Mesodermal cell (in vitro differentiated cells): Measurements from ENCODE around the gene DYRK2.

Source experiments
- H3K27ac ChIP-seq: 2 replicates; pipeline ENCODE4 v1.7.0; 2013; ENCODE audit warnings: mild to moderate bottlenecking, low read depth, low read length, moderate library complexity; ENCODE audit not compliant: severe bottlenecking
- H3K36me3 ChIP-seq: 2 replicates; pipeline ENCODE4 v1.7.1; 2013; ENCODE audit warnings: mild to moderate bottlenecking, low read length, moderate library complexity; ENCODE audit not compliant: control insufficient read depth, insufficient read depth
- H3K4me1 ChIP-seq: one replicate; pipeline ENCODE4 v1.7.1; 2013; ENCODE audit warnings: mild to moderate bottlenecking, low read length; ENCODE audit not compliant: insufficient read depth, control insufficient read depth, poor library complexity, severe bottlenecking
- H3K4me3 ChIP-seq: 2 replicates; pipeline ENCODE4 v1.7.0; 2013; ENCODE audit warnings: low read length, control low read depth, mild to moderate bottlenecking; ENCODE audit not compliant: insufficient read depth, poor library complexity, severe bottlenecking; ENCODE audit errors: extremely low read depth
- H3K9me3 ChIP-seq: 2 replicates; pipeline ENCODE4 v1.7.1; 2013; ENCODE audit warnings: mild to moderate bottlenecking, low read length, moderate library complexity; ENCODE audit not compliant: control insufficient read depth
- WGBS, 2 experiments: methylation state at CpG; one replicate each; pipeline ENCODE4 v1.1.5; 2013; ENCODE audit warnings: missing lambda C conversion rate in 2 of 2; ENCODE audit not compliant: insufficient coverage in 2 of 2; 5-methylcytosine and 5-hydroxymethylcytosine counted together

DYRK2 gene

DNA sequence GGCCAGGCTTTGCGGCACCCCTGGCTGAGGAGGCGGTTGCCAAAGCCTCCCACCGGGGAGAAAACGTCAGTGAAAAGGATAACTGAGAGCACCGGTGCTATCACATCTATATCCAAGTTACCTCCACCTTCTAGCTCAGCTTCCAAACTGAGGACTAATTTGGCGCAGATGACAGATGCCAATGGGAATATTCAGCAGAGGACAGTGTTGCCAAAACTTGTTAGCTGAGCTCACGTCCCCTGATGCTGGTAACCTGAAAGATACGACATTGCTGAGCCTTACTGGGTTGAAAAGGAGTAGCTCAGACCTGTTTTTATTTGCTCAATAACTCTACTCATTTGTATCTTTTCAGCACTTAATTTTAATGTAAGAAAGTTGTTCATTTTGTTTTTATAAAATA lies 9.9 kb downstream of the DYRK2 start:
- H3K4me3 ChIP-seq = no peak overlapping the region
- no peak overlapping the region for H3K27ac ChIP-seq
- WGBS, 2 experiments = 90 to 93% methylated on average over 5 to 6 of the region's 8 CpGs
- no peaks in the 10 kb centered on the region for H3K9me3 ChIP-seq
- peaks cover 76% of the 10 kb centered on the region for H3K36me3 ChIP-seq
- H3K4me1 ChIP-seq = peaks cover 51% of the 10 kb centered on the region

GRCh38 chr12:67659292-67659691 lies 10.7 kb downstream of the DYRK2 start:
- no peak overlapping the region for H3K27ac ChIP-seq
- H3K36me3 ChIP-seq = peaks cover 68% of the 10 kb centered on the region

GRCh38 chr12:67661311-67662021 lies 12.9 kb downstream of the DYRK2 start:
- Histone ChIP-seq H3K4me1 (peaks cover 42% of the 10 kb centered on the region), H3K36me3 (peaks cover 51% of the 10 kb centered on the region), H3K4me3 (no peak overlapping the region), H3K27ac (peak overlapping the region; percentile 54), H3K9me3 (no peaks in the 10 kb centered on the region)
- WGBS, 2 experiments = 75 to 79% methylated on average over 2 to 3 of the region's 4 CpGs

More at GRCh38 chr12:67659292-67659691, 10.7 kb downstream of the DYRK2 start:
- peaks cover 51% of the 10 kb centered on the region for H3K4me1 ChIP-seq
- no peaks in the 10 kb centered on the region for H3K9me3 ChIP-seq
- 89 to 93% methylated on average over 3 of the region's 4 CpGs for WGBS, 2 experiments
- no peak overlapping the region for H3K4me3 ChIP-seq

- Histone ChIP-seq H3K36me3 (peaks cover 36% of the 10 kb centered on the region), H3K4me3 (no peak overlapping the region), H3K4me1 (peaks cover 40% of the 10 kb centered on the region), H3K9me3 (no peaks in the 10 kb centered on the region), H3K27ac (peak overlapping the region; percentile 10)
- WGBS, 2 experiments = 80 to 100% methylated on average over 1 of the region's 3 CpGs
Measured at GRCh38 chr12:67662910-67663538, 14.5 kb downstream of the DYRK2 start.

- H3K9me3 ChIP-seq = no peaks in the 10 kb centered on the region
- H3K4me3 ChIP-seq = no peak overlapping the region
- H3K27ac ChIP-seq = no peak overlapping the region
- no CpG with 5 or more reads among the region's 2 CpGs for WGBS, 2 experiments
- peaks cover 34% of the 10 kb centered on the region for H3K4me1 ChIP-seq
- H3K36me3 ChIP-seq = peaks cover 24% of the 10 kb centered on the region
Measured at GRCh38 chr12:67664171-67664570, 15.6 kb downstream of the DYRK2 start.

GRCh38 chr12:67665679-67666078 lies 17.1 kb downstream of the DYRK2 start:
- Histone ChIP-seq H3K9me3 (no peaks in the 10 kb centered on the region), H3K36me3 (peaks cover 18% of the 10 kb centered on the region), H3K4me1 (peaks cover 36% of the 10 kb centered on the region), H3K27ac (no peak overlapping the region), H3K4me3 (no peak overlapping the region)
- WGBS, 2 experiments = 92 to 100% methylated on average over 1 of the region's 1 CpG

GRCh38 chr12:67666605-67667004 lies 18.1 kb downstream of the DYRK2 start:
- no peaks in the 10 kb centered on the region for H3K9me3 ChIP-seq
- H3K36me3 ChIP-seq = peaks cover 15% of the 10 kb centered on the region
- no peak overlapping the region for H3K27ac ChIP-seq
- peaks cover 33% of the 10 kb centered on the region for H3K4me1 ChIP-seq
- no CpG with 5 or more reads among the region's 1 CpG for WGBS, 2 experiments
- no peak overlapping the region for H3K4me3 ChIP-seq

DNA sequence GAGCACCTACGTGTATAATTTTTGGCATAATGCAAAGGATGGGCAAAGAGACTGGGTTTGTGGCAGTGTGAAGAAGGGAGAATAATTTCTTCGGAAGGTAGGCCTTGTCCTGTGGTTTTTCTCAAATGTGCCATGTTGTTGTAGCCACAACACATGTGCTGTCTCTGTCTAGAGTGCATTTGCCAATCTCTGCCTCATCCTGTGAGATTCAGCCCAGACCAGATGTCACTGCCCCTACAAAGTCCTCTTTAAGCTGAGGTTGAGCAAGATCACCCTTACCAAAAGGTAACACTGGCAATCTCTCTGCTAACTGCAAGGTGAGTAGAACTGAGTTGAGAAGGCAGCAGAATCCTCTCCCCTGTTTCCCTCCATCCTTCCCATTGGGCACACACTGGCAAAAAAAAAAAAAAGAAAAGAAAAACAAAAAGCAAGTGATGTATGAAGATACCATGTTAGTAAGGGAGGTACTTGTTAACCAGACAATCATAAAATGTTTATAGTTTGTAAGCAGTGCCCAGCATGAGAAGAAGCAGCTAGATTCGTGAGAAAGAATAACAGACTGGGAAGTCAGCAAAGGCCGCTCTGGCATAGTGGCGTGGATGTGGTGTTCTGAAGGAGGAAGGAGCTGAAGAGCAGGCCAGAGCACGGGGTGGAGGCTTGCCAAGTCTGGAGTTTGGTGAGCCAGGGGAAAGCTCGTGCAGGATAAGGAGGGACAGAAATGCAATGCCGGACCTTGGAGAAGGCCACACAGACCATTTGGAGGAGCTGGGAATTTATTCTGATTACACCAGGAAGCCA lies 18.9 kb downstream of the DYRK2 start:
- Histone ChIP-seq H3K36me3 (peaks cover 11% of the 10 kb centered on the region), H3K9me3 (no peaks in the 10 kb centered on the region), H3K27ac (no peak overlapping the region), H3K4me1 (peaks cover 26% of the 10 kb centered on the region), H3K4me3 (no peak overlapping the region)
- 93 to 98% methylated on average over 7 to 8 of the region's 8 CpGs for WGBS, 2 experiments

GRCh38 chr12:67669217-67669933 lies 20.8 kb downstream of the DYRK2 start:
- Histone ChIP-seq H3K27ac (peak overlapping the region; percentile 65), H3K36me3 (peaks cover 3% of the 10 kb centered on the region), H3K9me3 (peaks cover 13% of the 10 kb centered on the region), H3K4me1 (peaks cover 14% of the 10 kb centered on the region), H3K4me3 (no peak overlapping the region)
- WGBS, 2 experiments = 98 to 100% methylated on average over 2 to 5 of the region's 6 CpGs

DNA sequence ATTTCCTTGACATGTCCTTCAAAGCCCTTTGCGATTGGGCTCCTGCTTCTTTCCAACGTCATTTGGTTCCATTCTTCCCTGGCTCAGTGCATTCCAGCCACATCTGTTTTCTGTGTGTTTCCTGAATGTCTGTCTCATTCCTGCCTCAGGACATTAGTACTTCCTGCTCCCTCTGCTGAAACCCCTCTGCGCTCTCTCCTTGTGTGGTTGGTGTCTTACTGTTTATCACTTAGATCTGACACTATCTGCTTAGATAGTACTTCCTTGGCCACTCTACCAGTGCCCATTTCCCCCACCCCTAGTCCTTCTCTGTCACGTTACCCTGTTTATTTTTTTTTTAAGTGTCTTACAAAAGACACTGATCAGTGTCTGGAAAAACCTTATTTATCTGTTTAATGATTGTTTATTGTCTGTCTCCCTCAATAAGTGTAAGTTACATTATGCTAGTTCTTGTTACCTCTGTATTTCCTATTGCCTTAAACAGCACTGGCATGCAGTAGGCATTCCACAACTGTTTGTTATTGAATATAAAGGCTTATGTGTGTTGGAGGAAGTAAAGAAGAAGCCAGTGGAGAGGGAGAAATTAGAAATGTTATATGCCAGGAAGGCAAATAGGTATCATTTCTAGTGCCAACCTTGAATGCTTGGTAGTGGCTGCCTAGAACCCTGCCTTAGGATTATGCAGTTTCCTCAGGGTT lies 21.5 kb downstream of the DYRK2 start:
- peaks cover 3% of the 10 kb centered on the region for H3K36me3 ChIP-seq
- H3K4me1 ChIP-seq = peaks cover 14% of the 10 kb centered on the region
- peaks cover 17% of the 10 kb centered on the region for H3K9me3 ChIP-seq
- WGBS, 2 experiments = 77 to 89% methylated on average over 2 to 3 of the region's 4 CpGs
- peak overlapping the region; percentile 65 for H3K27ac ChIP-seq
- H3K4me3 ChIP-seq = no peak overlapping the region
